ENCODE results near the gene ZNRF3.
"Not testable (repeated sequence)": the region's sequence is repeated elsewhere in the genome, so short reads cannot be mapped to it uniquely, and the experiment has no call there.

The ZNRF3 gene

GRCh38 chr22:28904211-28904896 lies 21.0 kb downstream of the ZNRF3 start:
- H3K4me1 ChIP-seq (ENCODE audit: insufficient read depth, low read length), result peaks cover 36% of the 10 kb centered on the region
- H3K27me3 ChIP-seq (ENCODE audit: insufficient read depth, low read length), result no peaks in the 10 kb centered on the region
- no peak overlapping the region for H2AFZ ChIP-seq (ENCODE audit: low read depth, low read length)
- no peak overlapping the region for H3K4me3 ChIP-seq (ENCODE audit: low read length)
- no peaks in the 10 kb centered on the region for H3K9me3 ChIP-seq (ENCODE audit: low read length)
- no peaks in the 10 kb centered on the region for H3K36me3 ChIP-seq (ENCODE audit: insufficient read depth, low read length)

- H3K9me3 ChIP-seq (ENCODE audit: low read length), result no peaks in the 10 kb centered on the region
- H3K4me1 ChIP-seq (ENCODE audit: insufficient read depth, low read length), result peaks cover 36% of the 10 kb centered on the region
These were observed 22.0 kb downstream of the ZNRF3 start for GRCh38 chr22:28905256-28905832.

GRCh38 chr22:28906312-28906711 lies 22.9 kb downstream of the ZNRF3 start:
- Histone ChIP-seq H2AFZ (ENCODE audit: low read depth, low read length) (no peak overlapping the region), H3K9me3 (ENCODE audit: low read length) (no peaks in the 10 kb centered on the region), H3K4me1 (ENCODE audit: insufficient read depth, low read length) (peaks cover 37% of the 10 kb centered on the region), H3K4me3 (ENCODE audit: low read length) (no peak overlapping the region), H3K27me3 (ENCODE audit: insufficient read depth, low read length) (no peaks in the 10 kb centered on the region), H3K36me3 (ENCODE audit: insufficient read depth, low read length) (no peaks in the 10 kb centered on the region)

More at GRCh38 chr22:28905256-28905832, 22.0 kb downstream of the ZNRF3 start:
- Histone ChIP-seq H2AFZ (ENCODE audit: low read depth, low read length) (no peak overlapping the region), H3K4me3 (ENCODE audit: low read length) (no peak overlapping the region), H3K36me3 (ENCODE audit: insufficient read depth, low read length) (no peaks in the 10 kb centered on the region), H3K27me3 (ENCODE audit: insufficient read depth, low read length) (no peaks in the 10 kb centered on the region)

GRCh38 chr22:28907311-28908008 lies 24.1 kb downstream of the ZNRF3 start:
- H3K4me1 ChIP-seq (ENCODE audit: insufficient read depth, low read length), result peaks cover 44% of the 10 kb centered on the region
- no peak overlapping the region for H3K4me3 ChIP-seq (ENCODE audit: low read length)
- H3K9me3 ChIP-seq (ENCODE audit: low read length), result no peaks in the 10 kb centered on the region

DNA sequence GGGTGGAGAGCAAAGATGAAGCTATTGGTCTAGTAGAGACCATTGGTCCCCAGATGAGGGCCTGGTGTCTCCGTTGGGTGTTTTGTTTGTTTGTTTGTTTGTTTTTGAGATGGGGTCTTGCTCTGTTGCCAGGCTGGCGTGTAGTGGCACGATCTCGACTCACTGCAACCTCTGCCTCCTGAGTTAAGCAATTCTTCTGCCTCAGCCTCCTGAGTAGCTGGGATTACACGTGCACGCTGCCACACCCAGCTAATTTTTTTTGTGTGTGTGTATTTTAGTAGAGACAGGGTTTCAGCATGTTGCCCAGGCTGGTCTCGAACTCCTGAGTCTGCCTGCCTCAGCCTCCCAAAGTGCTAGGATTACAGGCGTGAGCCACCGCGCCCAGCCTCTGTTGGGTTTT lies 25.4 kb downstream of the ZNRF3 start:
- not testable (repeated sequence) for H3K36me3 ChIP-seq (ENCODE audit: insufficient read depth, low read length); H3K27me3 ChIP-seq (ENCODE audit: insufficient read depth, low read length); H3K9me3 ChIP-seq (ENCODE audit: low read length); H2AFZ ChIP-seq (ENCODE audit: low read depth, low read length); H3K4me3 ChIP-seq (ENCODE audit: low read length)
- H3K4me1 ChIP-seq (ENCODE audit: insufficient read depth, low read length), result peaks cover 33% of the 10 kb centered on the region

More at GRCh38 chr22:28907311-28908008, 24.1 kb downstream of the ZNRF3 start:
- Histone ChIP-seq H3K36me3 (ENCODE audit: insufficient read depth, low read length) (no peaks in the 10 kb centered on the region), H3K27me3 (ENCODE audit: insufficient read depth, low read length) (no peaks in the 10 kb centered on the region), H2AFZ (ENCODE audit: low read depth, low read length) (no peak overlapping the region)

GRCh38 chr22:28909375-28909774 lies 26.0 kb downstream of the ZNRF3 start:
- no peak overlapping the region for H2AFZ ChIP-seq (ENCODE audit: low read depth, low read length)
- no peaks in the 10 kb centered on the region for H3K27me3 ChIP-seq (ENCODE audit: insufficient read depth, low read length)
- H3K4me3 ChIP-seq (ENCODE audit: low read length), result no peak overlapping the region
- peaks cover 27% of the 10 kb centered on the region for H3K4me1 ChIP-seq (ENCODE audit: insufficient read depth, low read length)
- no peaks in the 10 kb centered on the region for H3K9me3 ChIP-seq (ENCODE audit: low read length)
- no peaks in the 10 kb centered on the region for H3K36me3 ChIP-seq (ENCODE audit: insufficient read depth, low read length)

- Histone ChIP-seq H3K9me3 (ENCODE audit: low read length) (no peaks in the 10 kb centered on the region), H3K36me3 (ENCODE audit: insufficient read depth, low read length) (no peaks in the 10 kb centered on the region), H3K4me3 (ENCODE audit: low read length) (no peak overlapping the region), H2AFZ (ENCODE audit: low read depth, low read length) (no peak overlapping the region), H3K4me1 (ENCODE audit: insufficient read depth, low read length) (peaks cover 22% of the 10 kb centered on the region), H3K27me3 (ENCODE audit: insufficient read depth, low read length) (no peaks in the 10 kb centered on the region)
These were observed 27.4 kb downstream of the ZNRF3 start for GRCh38 chr22:28910569-28911303.

DNA sequence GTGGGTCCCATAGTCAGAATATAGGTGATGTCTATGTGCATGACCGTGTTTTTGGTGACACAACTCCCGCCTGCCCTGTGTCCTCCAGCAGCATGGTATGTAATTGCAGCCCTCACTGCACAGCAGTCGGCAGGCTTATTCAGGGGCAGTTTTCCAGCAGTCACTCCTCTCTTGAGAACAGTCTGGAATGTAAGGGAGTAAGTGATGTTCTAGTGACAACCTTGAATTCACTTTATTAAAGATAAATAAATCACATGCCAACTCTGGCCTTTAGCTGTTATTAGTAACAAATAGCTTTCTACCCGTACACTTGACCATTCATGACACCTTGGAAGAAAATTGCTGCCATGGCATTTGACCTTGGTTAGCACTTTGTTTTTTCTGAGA lies 27.9 kb downstream of the ZNRF3 start:
- Histone ChIP-seq H3K9me3 (ENCODE audit: low read length) (no peaks in the 10 kb centered on the region), H3K27me3 (ENCODE audit: insufficient read depth, low read length) (no peaks in the 10 kb centered on the region), H3K4me1 (ENCODE audit: insufficient read depth, low read length) (peaks cover 26% of the 10 kb centered on the region), H3K36me3 (ENCODE audit: insufficient read depth, low read length) (no peaks in the 10 kb centered on the region), H3K4me3 (ENCODE audit: low read length) (no peak overlapping the region), H2AFZ (ENCODE audit: low read depth, low read length) (no peak overlapping the region)

GRCh38 chr22:28911777-28912669 lies 28.7 kb downstream of the ZNRF3 start:
- no peaks in the 10 kb centered on the region for H3K36me3 ChIP-seq (ENCODE audit: insufficient read depth, low read length)
- no peaks in the 10 kb centered on the region for H3K9me3 ChIP-seq (ENCODE audit: low read length)
- peaks cover 33% of the 10 kb centered on the region for H3K4me1 ChIP-seq (ENCODE audit: insufficient read depth, low read length)
- no peak overlapping the region for H3K4me3 ChIP-seq (ENCODE audit: low read length)
- H2AFZ ChIP-seq (ENCODE audit: low read depth, low read length), result no peak overlapping the region
- no peaks in the 10 kb centered on the region for H3K27me3 ChIP-seq (ENCODE audit: insufficient read depth, low read length)

DNA sequence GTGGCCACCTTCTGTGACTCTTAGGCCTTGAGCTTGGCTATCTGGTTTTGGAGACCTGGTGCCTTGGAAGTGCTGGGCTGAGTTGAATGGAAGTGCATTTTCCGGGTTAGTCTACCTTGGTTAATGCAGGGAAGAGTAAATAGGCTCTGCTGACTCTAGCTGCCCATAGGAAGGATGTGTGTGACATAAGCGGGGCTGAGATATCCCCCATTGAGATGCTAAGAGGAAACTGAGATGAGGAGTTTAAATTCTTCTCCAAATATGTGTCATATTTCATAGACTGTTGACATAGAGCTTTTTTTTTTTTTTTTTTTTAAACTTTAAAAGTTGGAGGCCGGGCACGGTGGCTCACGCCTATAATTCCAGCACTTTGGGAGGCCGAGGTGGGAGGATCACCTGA lies 30.8 kb downstream of the ZNRF3 start:
- no peaks in the 10 kb centered on the region for H3K9me3 ChIP-seq (ENCODE audit: low read length)
- H2AFZ ChIP-seq (ENCODE audit: low read depth, low read length), result no peak overlapping the region
- H3K36me3 ChIP-seq (ENCODE audit: insufficient read depth, low read length), result no peaks in the 10 kb centered on the region
- H3K27me3 ChIP-seq (ENCODE audit: insufficient read depth, low read length), result no peaks in the 10 kb centered on the region
- peaks cover 40% of the 10 kb centered on the region for H3K4me1 ChIP-seq (ENCODE audit: insufficient read depth, low read length)
- no peak overlapping the region for H3K4me3 ChIP-seq (ENCODE audit: low read length)

- no peak overlapping the region for H3K4me3 ChIP-seq (ENCODE audit: low read length)
- H3K9me3 ChIP-seq (ENCODE audit: low read length), result no peaks in the 10 kb centered on the region
- H2AFZ ChIP-seq (ENCODE audit: low read depth, low read length), result no peak overlapping the region
- no peaks in the 10 kb centered on the region for H3K27me3 ChIP-seq (ENCODE audit: insufficient read depth, low read length)
- H3K4me1 ChIP-seq (ENCODE audit: insufficient read depth, low read length), result peaks cover 40% of the 10 kb centered on the region
- no peaks in the 10 kb centered on the region for H3K36me3 ChIP-seq (ENCODE audit: insufficient read depth, low read length)
These were observed 32.6 kb downstream of the ZNRF3 start for GRCh38 chr22:28915969-28916368.

- no peaks in the 10 kb centered on the region for H3K27me3 ChIP-seq (ENCODE audit: insufficient read depth, low read length)
- peaks cover 34% of the 10 kb centered on the region for H3K4me1 ChIP-seq (ENCODE audit: insufficient read depth, low read length)
- no peaks in the 10 kb centered on the region for H3K9me3 ChIP-seq (ENCODE audit: low read length)
- no peak overlapping the region for H3K4me3 ChIP-seq (ENCODE audit: low read length)
- H2AFZ ChIP-seq (ENCODE audit: low read depth, low read length), result no peak overlapping the region
- H3K36me3 ChIP-seq (ENCODE audit: insufficient read depth, low read length), result no peaks in the 10 kb centered on the region
These were observed 34.6 kb downstream of the ZNRF3 start for GRCh38 chr22:28917747-28918549.
